Bronchial epithelial cell (primary cell): ENCODE results near the gene TPR. TPM values are rescaled to one million over a fixed set of nuclear protein-coding genes. Genes with fewer than 3 reads are reported as not detected.

ENCODE experiments used
- DNase-seq: peaks from one replicate; pipeline ENCODE4 v3.0.0-alpha.2; 2010; ENCODE audit warnings: low read depth
- FAIRE-seq: peaks from 2 replicates; lab custom pipeline; 2011; peaks lifted over from hg19 to GRCh38; lab: Jason Lieb, UNC
- H3K27me3 ChIP-seq: 2 replicates; pipeline ENCODE4 v1.5.1; 2011; ENCODE audit warnings: low read length; ENCODE audit not compliant: control insufficient read depth, insufficient read depth
- H3K36me3 ChIP-seq: 2 replicates; pipeline ENCODE4 v1.5.1; 2011; ENCODE audit warnings: low read length; ENCODE audit not compliant: control insufficient read depth, insufficient read depth
- H3K4me3 ChIP-seq: 2 replicates; pipeline ENCODE4 v1.5.1; 2011; ENCODE audit warnings: mild to moderate bottlenecking, low read depth, low read length, control low read depth
- total RNA-seq: library from RNA; depleted of rRNA; stranded (reverse); fragments of >200 nt; gene quantifications from 2 replicates; pipeline ENCODE4 v1.2.1, GENCODE V29; 2014
- TF ChIP-seq, protein P1 (sequence below): IDR thresholded peaks from 2 replicates; pipeline ENCODE4 v1.5.1; 2011; ENCODE audit warnings: mild to moderate bottlenecking, moderate library complexity, low read length, control low read depth, inconsistent platforms; ENCODE audit not compliant: insufficient read depth, severe bottlenecking

TPR gene
- total RNA-seq, 1 donor from 2014 or later = 36.6 TPM

DNA sequence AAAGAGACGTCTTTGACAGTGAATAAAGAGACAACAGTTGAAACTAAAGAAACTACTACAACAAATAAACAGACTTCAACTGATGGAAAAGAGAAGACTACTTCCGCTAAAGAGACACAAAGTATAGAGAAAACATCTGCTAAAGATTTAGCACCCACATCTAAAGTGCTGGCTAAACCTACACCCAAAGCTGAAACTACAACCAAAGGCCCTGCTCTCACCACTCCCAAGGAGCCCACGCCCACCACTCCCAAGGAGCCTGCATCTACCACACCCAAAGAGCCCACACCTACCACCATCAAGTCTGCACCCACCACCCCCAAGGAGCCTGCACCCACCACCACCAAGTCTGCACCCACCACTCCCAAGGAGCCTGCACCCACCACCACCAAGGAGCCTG, 68.5 kb downstream of the TPR start:
- DNase-seq (no peak), FAIRE-seq (no peak)
- TF ChIP-seq, protein P1, sequence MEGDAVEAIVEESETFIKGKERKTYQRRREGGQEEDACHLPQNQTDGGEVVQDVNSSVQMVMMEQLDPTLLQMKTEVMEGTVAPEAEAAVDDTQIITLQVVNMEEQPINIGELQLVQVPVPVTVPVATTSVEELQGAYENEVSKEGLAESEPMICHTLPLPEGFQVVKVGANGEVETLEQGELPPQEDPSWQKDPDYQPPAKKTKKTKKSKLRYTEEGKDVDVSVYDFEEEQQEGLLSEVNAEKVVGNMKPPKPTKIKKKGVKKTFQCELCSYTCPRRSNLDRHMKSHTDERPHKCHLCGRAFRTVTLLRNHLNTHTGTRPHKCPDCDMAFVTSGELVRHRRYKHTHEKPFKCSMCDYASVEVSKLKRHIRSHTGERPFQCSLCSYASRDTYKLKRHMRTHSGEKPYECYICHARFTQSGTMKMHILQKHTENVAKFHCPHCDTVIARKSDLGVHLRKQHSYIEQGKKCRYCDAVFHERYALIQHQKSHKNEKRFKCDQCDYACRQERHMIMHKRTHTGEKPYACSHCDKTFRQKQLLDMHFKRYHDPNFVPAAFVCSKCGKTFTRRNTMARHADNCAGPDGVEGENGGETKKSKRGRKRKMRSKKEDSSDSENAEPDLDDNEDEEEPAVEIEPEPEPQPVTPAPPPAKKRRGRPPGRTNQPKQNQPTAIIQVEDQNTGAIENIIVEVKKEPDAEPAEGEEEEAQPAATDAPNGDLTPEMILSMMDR = no peak
- H3K27me3 ChIP-seq = no peaks in the 10 kb centered on the region
- H3K36me3 ChIP-seq = no peaks in the 10 kb centered on the region
- H3K4me3 ChIP-seq = no peak overlapping the region

DNA sequence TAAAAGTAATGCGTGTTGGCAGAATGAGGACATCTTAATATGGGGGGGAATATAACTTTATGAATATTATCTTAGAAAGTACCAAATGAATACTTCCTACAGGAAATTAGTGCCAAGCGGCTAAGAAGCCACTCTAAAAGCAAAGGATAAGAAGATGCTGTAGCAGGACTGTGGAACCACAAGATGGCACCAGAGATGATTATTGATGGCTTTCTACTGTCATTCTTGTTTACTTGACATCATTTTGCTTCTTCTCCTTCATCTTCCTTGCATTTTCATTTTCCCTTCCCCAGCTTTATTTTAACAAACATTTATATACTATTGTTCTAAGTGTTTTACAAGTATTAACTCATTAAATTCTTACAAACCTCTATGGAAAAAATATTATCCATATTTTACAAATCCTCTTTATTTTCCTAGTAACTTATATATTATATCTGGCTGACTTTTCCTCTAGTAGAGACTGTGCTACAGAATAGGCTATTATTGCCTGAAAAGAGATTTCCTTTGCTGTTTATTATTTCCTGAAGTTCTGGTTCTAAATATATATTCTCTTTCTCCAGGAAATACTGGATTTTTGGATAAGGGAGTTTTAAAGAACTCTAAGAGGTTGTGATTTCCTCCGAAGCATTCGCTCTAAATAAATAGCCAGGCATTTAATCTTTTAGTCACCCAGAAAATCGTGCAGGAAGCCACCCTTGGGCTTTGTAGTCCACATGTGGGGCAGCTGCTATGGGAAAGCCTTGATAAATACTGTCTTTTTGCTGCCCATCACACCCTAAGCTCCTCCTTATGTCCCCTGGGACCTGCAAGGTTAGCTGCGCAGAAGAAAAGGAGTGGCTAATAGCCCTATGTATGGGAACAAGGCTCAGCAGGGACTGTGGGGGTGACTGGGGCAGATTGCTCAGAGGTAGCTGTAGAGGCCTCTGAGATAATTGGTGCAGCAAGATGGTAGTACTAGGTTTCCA, 69.8 kb downstream of the TPR start:
- Histone ChIP-seq H3K36me3 (no peaks in the 10 kb centered on the region), H3K27me3 (no peaks in the 10 kb centered on the region), H3K4me3 (no peak overlapping the region)
- FAIRE-seq = no peak
- DNase-seq = peak; percentile 45
- TF ChIP-seq, protein P1 = peak; percentile 57

DNA sequence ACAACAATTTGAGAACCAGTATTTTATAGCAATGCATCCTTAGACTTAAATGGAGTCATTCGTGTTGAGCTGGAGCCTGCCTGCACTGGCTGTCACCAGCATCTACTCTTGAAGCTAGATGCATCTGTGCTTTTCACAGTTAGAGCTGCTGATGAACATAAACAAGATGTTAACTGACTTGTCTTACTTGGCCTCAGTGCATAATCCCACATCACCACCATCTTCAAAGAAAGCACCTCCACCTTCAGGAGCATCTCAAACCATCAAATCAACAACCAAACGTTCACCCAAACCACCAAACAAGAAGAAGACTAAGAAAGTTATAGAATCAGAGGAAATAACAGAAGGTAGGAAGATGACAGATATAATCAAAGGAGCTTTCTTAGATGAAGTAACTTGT, 71.1 kb downstream of the TPR start:
- H3K27me3 ChIP-seq = no peaks in the 10 kb centered on the region
- TF ChIP-seq, protein P1 = no peak
- FAIRE-seq (no peak), DNase-seq (no peak)
- H3K36me3 ChIP-seq = no peaks in the 10 kb centered on the region
- no peak overlapping the region for H3K4me3 ChIP-seq

DNA sequence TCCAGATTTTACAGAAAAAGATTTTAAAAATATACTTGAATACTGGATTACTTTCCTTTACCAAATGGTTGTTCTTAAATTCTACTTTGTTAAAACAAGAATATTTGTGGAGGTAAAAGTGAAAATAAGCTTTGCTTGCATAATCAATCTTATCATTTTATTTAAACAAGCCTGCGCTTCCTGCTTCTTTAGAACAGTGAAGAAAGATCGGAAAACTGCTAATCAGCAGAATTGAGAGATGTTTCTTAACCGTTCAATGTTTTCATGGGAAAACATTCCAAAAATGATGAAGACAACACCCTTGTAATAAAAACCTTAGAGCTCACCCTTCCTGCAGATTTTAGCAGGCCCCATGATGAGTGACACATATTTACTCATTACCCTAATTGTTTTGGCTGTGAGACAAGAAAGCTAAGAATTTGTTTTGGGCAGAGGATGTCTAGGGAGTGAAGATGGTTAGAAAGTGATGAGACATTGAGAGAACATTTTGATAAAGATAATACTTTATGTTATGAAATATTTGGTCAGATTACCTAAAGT, 72.6 kb downstream of the TPR start:
- TF ChIP-seq, protein P1 = no peak
- Histone ChIP-seq H3K27me3 (no peaks in the 10 kb centered on the region), H3K4me3 (no peak overlapping the region), H3K36me3 (no peaks in the 10 kb centered on the region)
- DNase-seq (no peak), FAIRE-seq (no peak)

DNA sequence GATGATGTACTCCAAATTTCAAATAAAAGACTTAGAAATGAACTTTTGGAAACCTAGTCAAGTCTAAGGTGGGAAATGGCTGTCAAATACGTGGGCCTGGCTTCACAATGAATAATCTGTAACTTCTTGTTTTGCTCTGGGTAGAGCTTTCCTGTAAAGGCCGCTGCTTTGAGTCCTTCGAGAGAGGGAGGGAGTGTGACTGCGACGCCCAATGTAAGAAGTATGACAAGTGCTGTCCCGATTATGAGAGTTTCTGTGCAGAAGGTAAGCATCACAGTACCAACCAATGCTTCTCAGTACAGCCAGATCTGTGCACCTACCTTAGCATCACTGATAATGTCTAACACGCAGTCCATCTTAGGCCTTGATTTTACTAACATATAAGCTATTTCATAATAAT, 73.6 kb downstream of the TPR start:
- Histone ChIP-seq H3K27me3 (no peaks in the 10 kb centered on the region), H3K36me3 (no peaks in the 10 kb centered on the region), H3K4me3 (no peak overlapping the region)
- DNase-seq (no peak), FAIRE-seq (no peak)
- TF ChIP-seq, protein P1 = no peak
